RWPE1 (cell line): ENCODE measurements around the gene CYP24A1.

ENCODE experiments used
- CTCF ChIA-PET: fragments of 350-600 bp; sonication (Branson Sonifier 250); formaldehyde crosslinking; extraction: SDS; loops from one replicate; lab custom pipeline; 2021; lab: Yijun Ruan, JAX
- POLR2A ChIA-PET: fragments of 400-600 bp; formaldehyde crosslinking; extraction: SDS; loops from one replicate; lab custom pipeline; 2020; ENCODE audit warnings: antibody characterized with exemption; ENCODE audit not compliant: low non-redundant PET; lab: Yijun Ruan, JAX
- DNase-seq: peaks from one replicate; pipeline ENCODE4 v3.0.0; 2012; ENCODE audit warnings: low spot score
- H3K27ac ChIP-seq: fragments of 450-650 bp; 2 replicates; pipeline ENCODE4 v1.5.1; 2017
- CTCF ChIP-seq: fragments of 450-650 bp; conservative IDR thresholded peaks from 2 replicates; pipeline ENCODE4 v1.5.1; 2017; ENCODE audit warnings: low read depth, mild to moderate bottlenecking

Gene CYP24A1

GRCh38 chr20:54205450-54205849 is 31.7 kb upstream of the CYP24A1 start:
- POLR2A ChIA-PET, result no interaction called here
- CTCF ChIA-PET, result interaction anchor here (0.6 kb wide), 1 partner anchor 442 kb away, joined by 8 read pairs; no protein-coding TSS in a partner anchor
- DNase-seq, result no peak
- no peak overlapping the region for H3K27ac ChIP-seq
- no peak for TF ChIP-seq CTCF

- POLR2A ChIA-PET, result no interaction called here
- CTCF ChIA-PET, result no interaction called here
- H3K27ac ChIP-seq, result no peak overlapping the region
- no peak for DNase-seq
- no peak for TF ChIP-seq CTCF
Measured at GRCh38 chr20:54204481-54204880, 30.7 kb upstream of the CYP24A1 start.

- TF ChIP-seq CTCF, result no peak
- CTCF ChIA-PET, result interaction anchor here (0.9 kb wide), 1 partner anchor 107 kb away, joined by 5 read pairs; no protein-coding TSS in a partner anchor
- no peak overlapping the region for H3K27ac ChIP-seq
- DNase-seq, result no peak
- POLR2A ChIA-PET, result no interaction called here
Measured at GRCh38 chr20:54204063-54204462, 30.3 kb upstream of the CYP24A1 start.

GRCh38 chr20:54203281-54203680 is 29.5 kb upstream of the CYP24A1 start:
- POLR2A ChIA-PET, result no interaction called here
- CTCF ChIA-PET, result interaction anchor here (0.6 to 0.9 kb wide), 2 partner anchors 100 to 106 kb away, joined by 3 to 5 read pairs; no protein-coding TSS in a partner anchor
- no peak for TF ChIP-seq CTCF
- DNase-seq, result no peak
- H3K27ac ChIP-seq, result no peak overlapping the region

- H3K27ac ChIP-seq, result no peak overlapping the region
- DNase-seq, result no peak
- TF ChIP-seq CTCF, result no peak
- CTCF ChIA-PET, result interaction anchor here (0.7 to 6.1 kb wide), 4 partner anchors 98 to 1948 kb away, joined by 3 to 126 read pairs (median 4); no protein-coding TSS in a partner anchor
- POLR2A ChIA-PET, result no interaction called here
Measured at GRCh38 chr20:54201268-54201846, 27.6 kb upstream of the CYP24A1 start.

GRCh38 chr20:54200487-54201267 is 26.9 kb upstream of the CYP24A1 start:
- POLR2A ChIA-PET, result no interaction called here
- no peak for DNase-seq
- TF ChIP-seq CTCF, result no peak
- no peak overlapping the region for H3K27ac ChIP-seq
- CTCF ChIA-PET, result interaction anchor here (0.6 to 6.1 kb wide), 22 partner anchors 8 to 1947 kb away, joined by 3 to 126 read pairs (median 4); partner anchors contain the start of genes CYP24A1 and PFDN4
